NB4 (cell line): ENCODE measurements around the gene UBLCP1.
"Not testable (repeated sequence)": the region's sequence is repeated elsewhere in the genome, so short reads cannot be mapped to it uniquely, and the experiment has no call there.

ENCODE experiments used
- DNase-seq: peaks from one replicate; pipeline ENCODE4 v3.0.0; 2010; ENCODE audit warnings: low read depth
- H3K4me3 ChIP-seq: one replicate; pipeline ENCODE4 v1.5.1; 2011; ENCODE audit warnings: mild to moderate bottlenecking, low read depth, low read length, moderate library complexity
- CTCF ChIP-seq: IDR thresholded peaks from one replicate; pipeline ENCODE4 v1.5.1; 2012; ENCODE audit warnings: low read depth, low read length
- MYC ChIP-seq: IDR thresholded peaks from 2 replicates; pipeline ENCODE4 v1.6.1; 2011; ENCODE audit warnings: low read depth, low read length
- POLR2A ChIP-seq: IDR thresholded peaks from 2 replicates; pipeline ENCODE4 v1.6.1; 2011; ENCODE audit warnings: mild to moderate bottlenecking; ENCODE audit not compliant: insufficient read length; ENCODE audit errors: extremely low read depth
- TF ChIP-seq, protein P1 (sequence below): IDR thresholded peaks from 2 replicates; pipeline ENCODE4 v1.6.1; 2011; ENCODE audit warnings: low read depth, low read length

The UBLCP1 gene

GRCh38 chr5:159273923-159274322 lies 10.8 kb downstream of the UBLCP1 start:
- H3K4me3 ChIP-seq, result no peak overlapping the region
- TF ChIP-seq CTCF, result no peak
- no peak for DNase-seq

GRCh38 chr5:159274676-159275075 lies 11.6 kb downstream of the UBLCP1 start:
- no peak overlapping the region for H3K4me3 ChIP-seq
- TF ChIP-seq, protein P1, sequence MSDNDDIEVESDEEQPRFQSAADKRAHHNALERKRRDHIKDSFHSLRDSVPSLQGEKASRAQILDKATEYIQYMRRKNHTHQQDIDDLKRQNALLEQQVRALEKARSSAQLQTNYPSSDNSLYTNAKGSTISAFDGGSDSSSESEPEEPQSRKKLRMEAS, result no peak
- TF ChIP-seq CTCF, result no peak
- no peak for TF ChIP-seq MYC
- no peak for TF ChIP-seq POLR2A
- DNase-seq, result no peak

DNA sequence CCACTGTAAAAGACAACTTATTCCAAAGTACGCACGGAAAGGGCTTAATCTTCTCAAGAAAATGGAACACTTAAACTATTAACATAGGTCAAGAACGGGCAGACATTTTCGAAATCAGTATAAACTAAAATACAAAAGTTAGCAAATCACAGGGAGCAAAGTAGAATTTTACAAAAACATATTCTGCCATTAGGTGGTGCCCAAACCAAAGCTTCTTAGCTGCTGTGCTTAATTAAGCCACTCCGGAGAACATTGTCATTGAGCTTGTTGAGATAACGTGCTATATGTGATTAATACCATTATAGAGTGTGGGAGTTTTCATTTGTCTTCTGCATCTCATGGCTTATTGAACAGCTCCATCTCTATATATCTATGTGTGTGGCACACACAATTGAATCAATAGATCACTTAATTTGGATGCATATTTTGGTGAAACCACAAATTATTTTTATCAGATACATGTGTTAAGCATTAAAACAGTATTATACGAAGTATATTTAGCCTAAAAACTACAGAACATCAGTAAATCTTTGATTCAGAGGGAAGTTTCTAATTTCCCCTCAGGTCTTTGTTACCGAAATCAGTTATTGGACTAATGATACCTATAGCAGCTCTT lies 23.4 kb downstream of the UBLCP1 start:
- H3K4me3 ChIP-seq, result no peak overlapping the region
- TF ChIP-seq MYC (no peak), CTCF (peak; percentile 32)
- peak; percentile 71 for DNase-seq

DNA sequence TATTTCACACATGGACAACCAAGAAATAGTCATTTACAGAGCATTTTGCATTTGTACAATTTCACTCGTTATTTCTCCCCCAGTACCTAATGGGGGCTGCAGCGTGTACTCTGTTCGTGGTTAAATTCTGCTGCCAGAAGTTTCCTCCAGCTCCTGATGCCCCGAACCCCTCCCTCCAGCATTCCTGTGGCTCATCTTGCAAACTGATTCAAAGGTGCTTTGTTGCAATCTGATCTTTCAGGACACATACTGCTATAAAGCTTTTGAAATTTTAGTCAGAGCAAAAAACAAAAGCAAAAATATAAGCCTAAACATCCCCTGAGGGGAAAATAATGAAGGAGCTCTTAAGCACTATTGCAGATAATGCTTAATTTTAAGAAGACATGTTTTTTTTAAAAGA lies 27.7 kb downstream of the UBLCP1 start:
- no peak for TF ChIP-seq POLR2A
- TF ChIP-seq MYC, result no peak
- TF ChIP-seq, protein P1, result no peak
- TF ChIP-seq CTCF, result no peak
- no peak for DNase-seq
- no peak overlapping the region for H3K4me3 ChIP-seq

DNA sequence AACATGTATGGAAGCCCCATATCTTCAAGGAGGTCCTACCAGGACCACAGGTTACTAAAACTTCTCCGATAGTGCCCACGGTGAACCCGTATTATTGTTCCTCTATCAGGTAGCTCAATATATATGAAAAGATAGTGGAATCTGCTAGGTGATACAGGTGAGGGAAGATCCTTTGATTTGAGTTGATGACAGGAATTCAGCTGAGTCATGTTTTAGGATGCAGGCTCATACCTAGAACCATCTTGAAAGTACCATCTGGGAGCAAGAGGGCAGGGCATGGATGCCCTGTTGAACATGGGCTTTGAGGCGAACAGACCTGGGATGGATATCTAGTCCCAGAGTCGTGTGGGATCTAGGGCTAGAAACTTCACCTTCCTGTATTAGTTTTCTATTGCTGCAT lies 31.8 kb downstream of the UBLCP1 start:
- DNase-seq, result no peak
- TF ChIP-seq CTCF, result no peak
- H3K4me3 ChIP-seq, result no peak overlapping the region

- not testable (repeated sequence) for H3K4me3 ChIP-seq, DNase-seq
These were observed 34.2 kb downstream of the UBLCP1 start for GRCh38 chr5:159297300-159297699.

DNA sequence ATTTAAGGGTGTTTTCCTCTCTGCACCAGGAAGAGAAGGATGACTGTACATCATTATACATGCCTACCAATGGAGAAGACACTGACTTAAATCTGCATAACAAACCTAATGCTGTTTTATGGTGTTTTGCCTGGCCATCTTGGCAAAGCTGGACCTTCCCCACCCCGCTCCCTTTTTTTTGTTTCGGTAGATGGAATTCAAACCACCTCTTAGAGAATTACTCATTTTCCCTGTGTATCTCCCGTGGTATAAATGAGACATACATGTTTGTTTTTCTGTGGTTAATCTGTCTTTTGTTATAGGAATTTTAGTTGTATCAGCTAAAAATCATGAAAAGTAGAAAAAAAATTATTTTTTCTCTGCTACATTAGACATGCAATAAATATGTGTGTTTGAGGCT lies 38.4 kb downstream of the UBLCP1 start:
- DNase-seq, result no peak
- TF ChIP-seq, protein P1, result no peak
- TF ChIP-seq MYC (no peak), CTCF (no peak), POLR2A (no peak)
- H3K4me3 ChIP-seq, result no peak overlapping the region

DNA sequence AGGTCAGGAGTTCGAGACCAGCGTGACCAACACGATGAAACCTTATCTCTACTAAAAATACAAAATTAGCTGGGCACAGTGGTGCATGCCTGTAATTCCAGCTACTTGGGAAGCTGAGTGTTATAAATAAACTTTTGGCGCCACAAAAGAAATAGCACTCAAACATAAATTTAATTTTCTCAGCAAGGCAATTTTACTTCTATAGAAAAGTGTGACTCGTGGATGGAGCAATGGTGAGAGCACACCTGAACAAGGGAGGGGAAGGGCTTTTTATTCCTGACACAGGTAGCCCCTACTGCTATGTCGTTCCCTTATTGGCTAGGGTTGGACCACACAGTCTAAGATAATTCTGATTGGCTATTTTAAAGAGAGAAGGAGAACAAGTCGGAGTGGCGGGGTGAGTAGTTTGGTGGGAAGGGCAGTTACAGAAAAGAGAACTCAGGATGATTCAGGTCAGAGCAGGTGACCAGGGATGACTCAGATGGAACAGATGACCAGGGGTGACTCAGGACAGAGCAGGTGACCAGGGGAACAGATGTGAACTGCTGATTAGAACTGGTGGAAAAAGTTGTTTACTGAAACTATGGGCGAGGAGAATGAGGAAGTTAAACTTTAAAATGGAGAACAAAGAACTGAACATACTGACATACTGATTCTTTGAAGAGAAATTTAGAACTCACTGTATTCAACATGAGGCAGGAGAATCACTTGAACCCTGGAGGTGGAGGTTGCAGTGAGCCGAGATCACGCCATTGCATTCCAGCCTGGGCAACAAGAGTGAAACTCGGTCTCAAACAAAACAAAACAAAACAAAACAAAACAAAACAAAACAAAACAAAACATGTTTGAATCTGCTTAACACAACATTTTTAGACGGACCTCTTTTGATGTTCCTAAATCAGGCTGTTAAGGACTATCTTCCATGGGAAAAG lies 39.1 kb downstream of the UBLCP1 start:
- peak; percentile 45 for DNase-seq
- not testable (repeated sequence) for H3K4me3 ChIP-seq
